Upper lobe of right lung (tissue), 1 donor: Measurements from ENCODE around the gene FRMD4A. TPM values are rescaled to one million over a fixed set of nuclear protein-coding genes. Genes with fewer than 3 reads are reported as not detected.

ENCODE experiments used
- ATAC-seq: fragments of 200-7000 bp; cut with Tn5 transposase; one replicate; pipeline ENCODE4 v1.9.1; 2020; ENCODE audit warnings: mild to moderate bottlenecking, moderate library complexity
- DNase-seq: peaks from one replicate; pipeline ENCODE4 v3.0.0-alpha.2; 2020
- H3K27ac ChIP-seq: fragments of 200-600 bp; one replicate; pipeline ENCODE4 v1.8.0; 2022
- H3K27me3 ChIP-seq: fragments of 200-600 bp; one replicate; pipeline ENCODE4 v1.8.0; 2022; ENCODE audit warnings: mild to moderate bottlenecking
- H3K36me3 ChIP-seq: fragments of 200-600 bp; one replicate; pipeline ENCODE4 v1.8.0; 2022
- H3K4me1 ChIP-seq: fragments of 200-600 bp; one replicate; pipeline ENCODE4 v1.8.0; 2022
- H3K4me3 ChIP-seq: fragments of 200-600 bp; one replicate; pipeline ENCODE4 v1.8.0; 2022; ENCODE audit warnings: mild to moderate bottlenecking
- H3K9me3 ChIP-seq: fragments of 200-600 bp; one replicate; pipeline ENCODE4 v1.8.0; 2022
- intact Hi-C: fragments of 100-400 bp; cut with DNase I; formaldehyde crosslinking; loops from one replicate; pipeline ENCODE4 v1.11.0; 2022
- total RNA-seq: library from RNA; stranded (reverse); fragmentation: NEBNext Ultra II Directional; extraction: Animal tissue kit (Norgen Biotek cat#: 25700); gene quantifications from one replicate; pipeline ENCODE4 v1.2.1, GENCODE V29; 2021
- TF ChIP-seq, protein P1 (sequence below): fragments of 200-600 bp; IDR thresholded peaks from one replicate; pipeline ENCODE4 v1.8.0; 2022; ENCODE audit warnings: antibody characterized with exemption
- donor health status: DM: no; HTN: yes; CAD: no; lungs with severe emphysema.

FRMD4A gene
- total RNA-seq, 1 donor from 2014 or later = 38.3 TPM

- TF ChIP-seq, protein P1, sequence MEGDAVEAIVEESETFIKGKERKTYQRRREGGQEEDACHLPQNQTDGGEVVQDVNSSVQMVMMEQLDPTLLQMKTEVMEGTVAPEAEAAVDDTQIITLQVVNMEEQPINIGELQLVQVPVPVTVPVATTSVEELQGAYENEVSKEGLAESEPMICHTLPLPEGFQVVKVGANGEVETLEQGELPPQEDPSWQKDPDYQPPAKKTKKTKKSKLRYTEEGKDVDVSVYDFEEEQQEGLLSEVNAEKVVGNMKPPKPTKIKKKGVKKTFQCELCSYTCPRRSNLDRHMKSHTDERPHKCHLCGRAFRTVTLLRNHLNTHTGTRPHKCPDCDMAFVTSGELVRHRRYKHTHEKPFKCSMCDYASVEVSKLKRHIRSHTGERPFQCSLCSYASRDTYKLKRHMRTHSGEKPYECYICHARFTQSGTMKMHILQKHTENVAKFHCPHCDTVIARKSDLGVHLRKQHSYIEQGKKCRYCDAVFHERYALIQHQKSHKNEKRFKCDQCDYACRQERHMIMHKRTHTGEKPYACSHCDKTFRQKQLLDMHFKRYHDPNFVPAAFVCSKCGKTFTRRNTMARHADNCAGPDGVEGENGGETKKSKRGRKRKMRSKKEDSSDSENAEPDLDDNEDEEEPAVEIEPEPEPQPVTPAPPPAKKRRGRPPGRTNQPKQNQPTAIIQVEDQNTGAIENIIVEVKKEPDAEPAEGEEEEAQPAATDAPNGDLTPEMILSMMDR = no peak
- ATAC-seq (no peak), DNase-seq (no peak)
- Histone ChIP-seq H3K4me3 (no peak overlapping the region), H3K36me3 (no peaks in the 10 kb centered on the region), H3K9me3 (no peaks in the 10 kb centered on the region), H3K4me1 (no peaks in the 10 kb centered on the region), H3K27ac (no peak overlapping the region), H3K27me3 (no peaks in the 10 kb centered on the region)
- intact Hi-C loops = no loop called here
Observed at GRCh38 chr10:13936826-13937225, 393.9 kb downstream of the FRMD4A start.

DNA sequence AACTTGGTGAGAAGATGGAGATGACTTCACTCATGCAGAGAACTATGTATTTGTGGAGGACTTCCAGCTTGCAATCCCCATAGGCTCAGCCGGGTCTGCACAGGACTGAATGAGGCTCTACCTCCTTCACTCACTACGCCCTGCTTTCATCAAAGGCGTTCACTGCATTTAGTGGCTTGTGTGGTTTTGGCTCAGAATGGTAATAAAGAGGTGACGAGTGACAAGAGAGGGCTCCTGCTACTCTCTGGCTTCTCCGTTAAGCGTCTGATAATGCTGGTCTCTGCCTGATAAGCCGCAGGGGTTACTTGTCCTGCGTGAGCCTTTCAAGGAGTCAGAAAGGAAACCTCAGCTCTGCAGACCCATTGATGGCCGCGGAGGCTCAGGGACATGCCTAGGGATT lies 400.6 kb downstream of the FRMD4A start:
- no peaks in the 10 kb centered on the region for H3K36me3 ChIP-seq
- TF ChIP-seq, protein P1 = no peak
- no peaks in the 10 kb centered on the region for H3K27me3 ChIP-seq
- H3K9me3 ChIP-seq = no peaks in the 10 kb centered on the region
- no peak overlapping the region for H3K4me3 ChIP-seq
- intact Hi-C loops = no loop called here
- DNase-seq (no peak), ATAC-seq (no peak)
- H3K4me1 ChIP-seq = no peaks in the 10 kb centered on the region
- H3K27ac ChIP-seq = no peak overlapping the region

DNA sequence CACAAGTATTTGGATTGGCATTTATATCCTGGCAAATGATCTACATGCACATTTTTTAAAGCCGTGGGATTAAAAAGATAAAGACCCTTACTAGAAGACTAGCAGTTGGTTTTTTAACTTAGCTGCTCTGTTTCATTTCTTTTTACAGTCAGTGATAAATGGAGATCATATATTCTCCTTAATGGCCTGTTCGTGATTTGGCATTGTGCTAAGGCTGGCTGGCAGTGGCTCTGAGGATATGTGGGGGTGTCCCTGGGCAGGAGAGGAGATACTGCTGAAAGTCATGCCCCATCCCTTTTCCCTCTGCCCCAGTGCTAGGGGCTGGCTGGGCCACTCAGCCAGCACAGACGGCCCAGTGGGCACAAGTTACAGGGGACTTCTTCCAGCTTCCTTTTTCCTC lies 402.3 kb downstream of the FRMD4A start:
- Histone ChIP-seq H3K27ac (no peak overlapping the region), H3K4me3 (no peak overlapping the region), H3K36me3 (no peaks in the 10 kb centered on the region), H3K9me3 (no peaks in the 10 kb centered on the region), H3K27me3 (no peaks in the 10 kb centered on the region), H3K4me1 (peaks cover 2% of the 10 kb centered on the region)
- no peak for DNase-seq
- intact Hi-C loops = no loop called here
- ATAC-seq = no peak
- TF ChIP-seq, protein P1 = no peak

GRCh38 chr10:13925971-13926780 lies 404.5 kb downstream of the FRMD4A start:
- Histone ChIP-seq H3K9me3 (no peaks in the 10 kb centered on the region), H3K4me3 (no peak overlapping the region), H3K36me3 (no peaks in the 10 kb centered on the region), H3K4me1 (peaks cover 5% of the 10 kb centered on the region), H3K27me3 (no peaks in the 10 kb centered on the region), H3K27ac (no peak overlapping the region)
- ATAC-seq = no peak
- no peak for DNase-seq
- intact Hi-C loops = no loop called here
- TF ChIP-seq, protein P1 = no peak

DNA sequence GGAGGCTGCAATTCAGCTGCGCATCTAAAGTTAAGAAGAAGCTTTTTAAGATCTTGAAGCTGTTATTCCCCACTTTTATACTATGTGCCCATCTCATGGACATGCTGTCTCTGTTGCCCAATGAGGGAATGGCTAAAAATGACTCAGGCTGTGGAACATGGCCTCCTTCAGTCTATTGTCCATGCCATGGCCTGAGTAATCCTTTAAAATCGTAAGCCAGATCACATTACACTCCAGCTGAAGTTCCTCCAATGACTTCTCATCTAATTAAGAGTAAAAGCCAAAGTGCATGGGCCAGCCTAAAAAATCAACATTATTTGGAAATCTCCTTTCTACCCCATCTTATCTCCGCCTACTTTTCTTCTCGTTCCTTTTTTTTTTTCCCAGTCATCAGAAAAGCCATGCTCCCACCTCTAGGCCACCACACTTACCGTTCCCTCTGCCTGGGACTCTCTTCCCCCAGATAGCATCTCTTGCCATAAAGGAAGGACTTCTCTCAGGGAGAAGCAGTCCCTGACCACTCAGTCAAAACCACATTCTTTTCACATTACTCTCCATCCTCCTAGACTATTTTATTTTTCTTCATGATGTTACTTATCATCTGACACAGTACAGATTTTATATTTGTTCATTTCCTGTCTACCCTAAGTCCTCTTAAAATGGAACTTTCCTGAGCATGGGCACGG lies 406.5 kb downstream of the FRMD4A start:
- H3K4me1 ChIP-seq = peaks cover 5% of the 10 kb centered on the region
- no peaks in the 10 kb centered on the region for H3K36me3 ChIP-seq
- intact Hi-C loops = no loop called here
- DNase-seq = no peak
- no peaks in the 10 kb centered on the region for H3K27me3 ChIP-seq
- no peaks in the 10 kb centered on the region for H3K9me3 ChIP-seq
- TF ChIP-seq, protein P1 = no peak
- H3K27ac ChIP-seq = peak overlapping the region; percentile 40
- no peak overlapping the region for H3K4me3 ChIP-seq
- peak; percentile 83 for ATAC-seq
